ENCODE data around the gene DHRS9. TPM values are rescaled to one million over a fixed set of nuclear protein-coding genes. Genes with fewer than 3 reads are reported as not detected.

Gene DHRS9
- total and polyA plus RNA-seq, 9 of the 15 experiments (the other 6 are each of a cell fraction or from before 2014, with no cell fraction given), result 0.27 to 1.7 (median 0.69) TPM

- TF ChIP-seq, protein P1, sequence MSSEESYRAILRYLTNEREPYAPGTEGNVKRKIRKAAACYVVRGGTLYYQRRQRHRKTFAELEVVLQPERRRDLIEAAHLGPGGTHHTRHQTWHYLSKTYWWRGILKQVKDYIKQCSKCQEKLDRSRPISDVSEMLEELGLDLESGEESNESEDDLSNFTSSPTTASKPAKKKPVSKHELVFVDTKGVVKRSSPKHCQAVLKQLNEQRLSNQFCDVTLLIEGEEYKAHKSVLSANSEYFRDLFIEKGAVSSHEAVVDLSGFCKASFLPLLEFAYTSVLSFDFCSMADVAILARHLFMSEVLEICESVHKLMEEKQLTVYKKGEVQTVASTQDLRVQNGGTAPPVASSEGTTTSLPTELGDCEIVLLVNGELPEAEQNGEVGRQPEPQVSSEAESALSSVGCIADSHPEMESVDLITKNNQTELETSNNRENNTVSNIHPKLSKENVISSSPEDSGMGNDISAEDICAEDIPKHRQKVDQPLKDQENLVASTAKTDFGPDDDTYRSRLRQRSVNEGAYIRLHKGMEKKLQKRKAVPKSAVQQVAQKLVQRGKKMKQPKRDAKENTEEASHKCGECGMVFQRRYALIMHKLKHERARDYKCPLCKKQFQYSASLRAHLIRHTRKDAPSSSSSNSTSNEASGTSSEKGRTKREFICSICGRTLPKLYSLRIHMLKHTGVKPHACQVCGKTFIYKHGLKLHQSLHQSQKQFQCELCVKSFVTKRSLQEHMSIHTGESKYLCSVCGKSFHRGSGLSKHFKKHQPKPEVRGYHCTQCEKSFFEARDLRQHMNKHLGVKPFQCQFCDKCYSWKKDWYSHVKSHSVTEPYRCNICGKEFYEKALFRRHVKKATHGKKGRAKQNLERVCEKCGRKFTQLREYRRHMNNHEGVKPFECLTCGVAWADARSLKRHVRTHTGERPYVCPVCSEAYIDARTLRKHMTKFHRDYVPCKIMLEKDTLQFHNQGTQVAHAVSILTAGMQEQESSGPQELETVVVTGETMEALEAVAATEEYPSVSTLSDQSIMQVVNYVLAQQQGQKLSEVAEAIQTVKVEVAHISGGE (CRISPR knock-in tag; IDR thresholded peaks at IDR 0.05), result 0 out of 6 replicates have a peak, but pooled peaks of 1 of the 3 experiments have one; percentile 31
- TF ChIP-seq ZNF24 (IDR thresholded peaks at IDR 0.05) (peak; percentile 13; the same call in 1 of the 2 replicates), ZNF696 (CRISPR knock-in tag; conservative IDR thresholded peaks at IDR 0.05) (no peak), GATA2 (CRISPR knock-in tag; IDR thresholded peaks at IDR 0.05) (peak; percentile 24; the same call in 1 of the 2 replicates), SRF (CRISPR knock-in tag; IDR thresholded peaks at IDR 0.05) (no peak), FOXJ3 (CRISPR knock-in tag; IDR thresholded peaks at IDR 0.05) (no peak), TRIM24 (IDR thresholded peaks at IDR 0.05) (peak; percentile 56 to 77), EP400 (IDR thresholded peaks at IDR 0.05) (no peak), CCNT2 (IDR thresholded peaks at IDR 0.05; ENCODE audit: borderline replicate concordance, extremely low read depth, insufficient read length, low read depth, low read length) (peak; percentile 71), ZNF316 (IDR thresholded peaks at IDR 0.05) (peak; percentile 60; the same call in 1 of the 2 replicates), ESRRA (IDR thresholded peaks at IDR 0.05; ENCODE audit: borderline replicate concordance, low read depth) (peak; percentile 81; the same call in 1 of the 2 replicates), RNF2 (IDR thresholded peaks at IDR 0.05) (peak; percentile 59), RUNX1 (IDR thresholded peaks at IDR 0.05; ENCODE audit: low read depth) (peak; percentile 77; the same call in 1 of the 2 replicates), FOXJ2 (tag; IDR thresholded peaks at IDR 0.05) (no peak), ZNF184 (CRISPR knock-in tag; IDR thresholded peaks at IDR 0.05) (no peak), CEBPG (CRISPR knock-in tag; IDR thresholded peaks at IDR 0.05) (0 out of 2 replicates have a peak, but pooled peaks have one; percentile 6), CEBPG (tag; conservative IDR thresholded peaks at IDR 0.05 in 1 of 2, IDR thresholded peaks at IDR 0.05 in 1 of 2) (peak in 1 of 2 experiments; percentile 43; a peak in 1 of 4 replicates), SIN3B (IDR thresholded peaks at IDR 0.05; ENCODE audit: low read depth) (no peak), BHLHE40 (IDR thresholded peaks at IDR 0.05; ENCODE audit: low read length) (peak; percentile 43; the same call in 1 of the 2 replicates), IRF2 (CRISPR knock-in tag; IDR thresholded peaks at IDR 0.05) (no peak), MTA2 (IDR thresholded peaks at IDR 0.05; ENCODE audit: low read depth) (peak; percentile 51), CEBPB (tag; IDR thresholded peaks at IDR 0.05) (peak; percentile 84)
- TF ChIP-seq, protein P2, sequence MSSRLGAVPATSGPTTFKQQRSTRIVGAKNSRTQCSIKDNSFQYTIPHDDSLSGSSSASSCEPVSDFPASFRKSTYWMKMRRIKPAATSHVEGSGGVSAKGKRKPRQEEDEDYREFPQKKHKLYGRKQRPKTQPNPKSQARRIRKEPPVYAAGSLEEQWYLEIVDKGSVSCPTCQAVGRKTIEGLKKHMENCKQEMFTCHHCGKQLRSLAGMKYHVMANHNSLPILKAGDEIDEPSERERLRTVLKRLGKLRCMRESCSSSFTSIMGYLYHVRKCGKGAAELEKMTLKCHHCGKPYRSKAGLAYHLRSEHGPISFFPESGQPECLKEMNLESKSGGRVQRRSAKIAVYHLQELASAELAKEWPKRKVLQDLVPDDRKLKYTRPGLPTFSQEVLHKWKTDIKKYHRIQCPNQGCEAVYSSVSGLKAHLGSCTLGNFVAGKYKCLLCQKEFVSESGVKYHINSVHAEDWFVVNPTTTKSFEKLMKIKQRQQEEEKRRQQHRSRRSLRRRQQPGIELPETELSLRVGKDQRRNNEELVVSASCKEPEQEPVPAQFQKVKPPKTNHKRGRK (tag; IDR thresholded peaks at IDR 0.05), result no peak
- TF ChIP-seq, protein P3, sequence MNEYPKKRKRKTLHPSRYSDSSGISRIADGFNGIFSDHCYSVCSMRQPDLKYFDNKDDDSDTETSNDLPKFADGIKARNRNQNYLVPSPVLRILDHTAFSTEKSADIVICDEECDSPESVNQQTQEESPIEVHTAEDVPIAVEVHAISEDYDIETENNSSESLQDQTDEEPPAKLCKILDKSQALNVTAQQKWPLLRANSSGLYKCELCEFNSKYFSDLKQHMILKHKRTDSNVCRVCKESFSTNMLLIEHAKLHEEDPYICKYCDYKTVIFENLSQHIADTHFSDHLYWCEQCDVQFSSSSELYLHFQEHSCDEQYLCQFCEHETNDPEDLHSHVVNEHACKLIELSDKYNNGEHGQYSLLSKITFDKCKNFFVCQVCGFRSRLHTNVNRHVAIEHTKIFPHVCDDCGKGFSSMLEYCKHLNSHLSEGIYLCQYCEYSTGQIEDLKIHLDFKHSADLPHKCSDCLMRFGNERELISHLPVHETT (CRISPR knock-in tag; conservative IDR thresholded peaks at IDR 0.05 in 1 of 2, IDR thresholded peaks at IDR 0.05 in 1 of 2), result 0 out of 4 replicates have a peak, but pooled peaks of 1 of the 2 experiments have one; percentile 34
Observed at GRCh38 chr2:169095621-169096105, 26.3 kb downstream of the DHRS9 start (continued).
